ACHN (cell line): ENCODE data around the gene FETUB.
"Not testable (repeated sequence)": the region's sequence is repeated elsewhere in the genome, so short reads cannot be mapped to it uniquely, and the experiment has no call there.

Experiments
- DNase-seq: peaks from one replicate; pipeline ENCODE4 v3.0.0-alpha.2; 2015
- in situ Hi-C: cut with HindIII; loops from 2 replicates; pipeline ENCODE4 v1.10.0; 2017; ENCODE audit warnings: low sequenced_read_pairs, low pct_ligation_motif_present, low pct_unique_long_range_greater_than_20kb

Gene FETUB

GRCh38 chr3:186663361-186664118 lies 23.3 kb downstream of the FETUB start:
- no peak for DNase-seq
- in situ Hi-C loops = no loop called here

- in situ Hi-C loops = no loop called here
- no peak for DNase-seq
Measured at GRCh38 chr3:186664119-186664495, 23.9 kb downstream of the FETUB start.

GRCh38 chr3:186664506-186664905 lies 24.3 kb downstream of the FETUB start:
- DNase-seq = no peak
- in situ Hi-C loops = no loop called here

GRCh38 chr3:186665625-186666188 lies 25.5 kb downstream of the FETUB start, which contains the start of gene HRG:
Gene HRG (plus strand): TSS chr3:186666014. CDS start chr3:186666032, 18 bp downstream.
- DNase-seq = no peak
- in situ Hi-C loops = no loop called here

- in situ Hi-C loops = no loop called here
- DNase-seq = no peak
Measured at GRCh38 chr3:186668426-186668825, 28.2 kb downstream of the FETUB start.

- in situ Hi-C loops = no loop called here
- no peak for DNase-seq
Measured at GRCh38 chr3:186669378-186670084, 29.3 kb downstream of the FETUB start.

- in situ Hi-C loops = no loop called here
- no peak for DNase-seq
Measured at GRCh38 chr3:186670155-186670554, 30.0 kb downstream of the FETUB start.

GRCh38 chr3:186671051-186671450 lies 30.9 kb downstream of the FETUB start:
- in situ Hi-C loops = no loop called here

GRCh38 chr3:186678604-186679003 lies 38.4 kb downstream of the FETUB start:
- in situ Hi-C loops = no loop called here
- DNase-seq = no peak

More at GRCh38 chr3:186671051-186671450, 30.9 kb downstream of the FETUB start:
- DNase-seq = no peak

GRCh38 chr3:186679151-186679550 lies 39.0 kb downstream of the FETUB start:
- DNase-seq = no peak
- in situ Hi-C loops = no loop called here

GRCh38 chr3:186680869-186681268 lies 40.7 kb downstream of the FETUB start:
- DNase-seq = no peak
- in situ Hi-C loops = no loop called here

GRCh38 chr3:186682812-186683211 lies 42.6 kb downstream of the FETUB start:
- DNase-seq = no peak
- in situ Hi-C loops = no loop called here

- in situ Hi-C loops = no loop called here
- no peak for DNase-seq
Measured at GRCh38 chr3:186683979-186684378, 43.8 kb downstream of the FETUB start.

- DNase-seq, in situ Hi-C loops: not testable (repeated sequence)
Measured at GRCh38 chr3:186686475-186686874, 46.3 kb downstream of the FETUB start.

GRCh38 chr3:186687120-186687651 lies 47.0 kb downstream of the FETUB start:
- no peak for DNase-seq
- in situ Hi-C loops = no loop called here

- in situ Hi-C loops = not testable (repeated sequence)
Measured at GRCh38 chr3:186690304-186690703, 50.1 kb downstream of the FETUB start.

GRCh38 chr3:186691676-186692075 lies 51.5 kb downstream of the FETUB start:
- in situ Hi-C loops = no loop called here
- DNase-seq = no peak

More at GRCh38 chr3:186690304-186690703, 50.1 kb downstream of the FETUB start:
- DNase-seq = not testable (repeated sequence)

GRCh38 chr3:186693843-186694242 lies 53.6 kb downstream of the FETUB start:
- no peak for DNase-seq
- in situ Hi-C loops = no loop called here

- no peak for DNase-seq
- in situ Hi-C loops = no loop called here
Measured at GRCh38 chr3:186694288-186695032, 54.3 kb downstream of the FETUB start.
